ENCODE measurements around the gene IKZF1. TPM values are rescaled to one million over a fixed set of nuclear protein-coding genes. Genes with fewer than 3 reads are reported as not detected.

IKZF1 gene
- total and polyA plus RNA-seq, 2 of the 4 experiments (the other 2 are of a cell fraction), result not detected

GRCh38 chr7:50300336-50300735 is 4.2 kb upstream of the IKZF1 start:
- H4K91ac ChIP-seq (ENCODE audit: insufficient read depth, low read depth, low read length), result no peak overlapping the region

More at GRCh38 chr7:50300336-50300735, 4.2 kb upstream of the IKZF1 start:
- Histone ChIP-seq H4K20me1 (ENCODE audit: insufficient read depth, low read length) (no peaks in the 10 kb centered on the region), H3K9me1 (ENCODE audit: insufficient read depth, low read length) (no peaks in the 10 kb centered on the region), H2AFZ (replicated peaks; ENCODE audit: low read length, poor library complexity) (no peak overlapping the region), H2AK5ac (ENCODE audit: low read depth, low read length) (no peak overlapping the region), H3K4me1 (ENCODE audit: control insufficient read depth, insufficient read depth, low read length) (no peaks in the 10 kb centered on the region), H3K4me3 (ENCODE audit: insufficient read depth, low read depth, low read length) (no peak overlapping the region), H2BK5ac (ENCODE audit: low read depth, low read length, poor library complexity, severe bottlenecking) (no peak overlapping the region), H3K4ac (ENCODE audit: low read depth, low read length) (no peak overlapping the region), H3K27me3 (ENCODE audit: control insufficient read depth, insufficient read depth, low read length) (peaks cover 22% of the 10 kb centered on the region; the same call in 1 of the 2 replicates), H2AK9ac (replicated peaks; ENCODE audit: low read depth, low read length, poor library complexity) (no peak overlapping the region), H4K8ac (ENCODE audit: low read depth in 2 of 2, low read length in 2 of 2) (no peak overlapping the region), H3K9ac (ENCODE audit: low read depth, low read length) (no peak overlapping the region), H2BK120ac (ENCODE audit: low read depth, low read length) (no peak overlapping the region), H3K14ac (replicated peaks; ENCODE audit: low read depth, low read length) (no peak overlapping the region), H3K27ac (ENCODE audit: insufficient read depth, low read length) (no peak overlapping the region), H4K5ac (ENCODE audit: low read depth, low read length) (no peak overlapping the region), H3K79me1 (ENCODE audit: low read depth in 1 of 2, low read length in 2 of 2) (no peaks in the 10 kb centered on the region), H3K18ac (ENCODE audit: low read depth, low read length) (no peak overlapping the region), H2BK15ac (ENCODE audit: low read depth, low read length) (no peak overlapping the region), H3K9me3 (ENCODE audit: control insufficient read depth, insufficient read depth, low read length) (no peaks in the 10 kb centered on the region), H3K23ac (ENCODE audit: low read depth, low read length) (no peak overlapping the region), H3K56ac (ENCODE audit: extremely low read depth, insufficient read depth, low read length) (no peak overlapping the region), H3K4me2 (ENCODE audit: low read depth, low read length) (no peak overlapping the region), H3K36me3 (ENCODE audit: control insufficient read depth, insufficient read depth, low read length) (no peaks in the 10 kb centered on the region), H2BK20ac (ENCODE audit: low read depth, low read length) (no peak overlapping the region)
- TF ChIP-seq FOS (IDR thresholded peaks at IDR 0.05; ENCODE audit: low read depth, low read length) (no peak), CHD1 (IDR thresholded peaks at IDR 0.05; ENCODE audit: low read depth, low read length) (no peak), RFX5 (IDR thresholded peaks at IDR 0.05; ENCODE audit: low read depth, low read length) (no peak), RCOR1 (IDR thresholded peaks at IDR 0.05; ENCODE audit: insufficient replicate concordance, low read length) (no peak), USF2 (IDR thresholded peaks at IDR 0.05; ENCODE audit: low read depth, low read length) (no peak), MXI1 (IDR thresholded peaks at IDR 0.05; ENCODE audit: borderline replicate concordance, low read depth, low read length) (no peak)
- ChIA-PET POLR2A (ENCODE audit: unreplicated experiment) (no interaction called here), CTCF (no interaction called here)
- no TSS peak for BruUV-seq (replicated peaks)
- in situ Hi-C loops (cut with MboI; ENCODE audit: low sequenced_read_pairs) (no loop called here), intact Hi-C loops (cut with micrococcal nuclease) (no loop called here), dilution Hi-C loops (cut with HindIII; ENCODE audit: low sequenced_read_pairs, unreplicated experiment) (no loop called here)
- DNase-seq, result no peak
- WGBS, 2 experiments (ENCODE audit: extremely low coverage in 2 of 2, insufficient read length in 1 of 2), result no CpG with 5 or more reads among the region's 4 CpGs
- no peak for ATAC-seq (ENCODE audit: low read depth)
